ENCODE data around the gene DPRX.
"Not testable (repeated sequence)": the region's sequence is repeated elsewhere in the genome, so short reads cannot be mapped to it uniquely, and the experiment has no call there.

The DPRX gene

DNA sequence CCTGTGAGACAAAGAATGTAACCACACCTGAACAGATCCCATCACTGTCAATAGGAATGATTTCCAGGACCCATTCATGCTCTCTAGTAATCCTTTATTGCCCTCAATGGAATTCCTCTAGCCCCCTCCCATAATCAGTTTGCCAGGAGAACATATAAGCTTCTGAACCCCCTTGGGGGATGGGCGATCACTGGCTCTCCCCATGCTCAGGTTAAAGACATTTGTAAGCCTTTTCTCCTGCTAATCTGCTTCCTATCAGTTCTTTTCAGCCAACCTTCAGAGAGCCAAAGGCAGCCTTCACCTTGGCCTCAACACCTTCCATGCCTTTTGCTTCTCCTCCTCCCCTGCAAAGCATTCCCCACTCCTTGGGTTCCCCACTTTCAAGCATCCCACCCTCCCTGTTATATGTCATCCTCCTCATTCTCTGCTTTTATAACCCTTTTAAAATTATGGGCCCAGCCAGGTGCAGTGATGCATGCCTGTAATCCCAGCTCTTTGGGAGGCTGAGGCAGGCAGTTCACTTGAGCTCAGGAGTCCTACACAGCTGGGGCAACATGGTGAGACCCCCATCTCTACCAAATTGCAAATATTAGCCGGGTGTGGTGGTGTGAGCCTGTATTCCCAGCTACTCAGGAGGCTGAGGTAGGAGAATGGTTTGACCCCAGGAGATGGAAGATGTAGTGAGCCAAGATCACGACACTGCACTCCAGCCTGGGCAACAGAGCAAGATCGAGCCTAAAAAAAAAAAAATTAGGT, 12.4 kb downstream of the DPRX start:
- FAIRE-seq (no peak), DNase-seq (ENCODE audit: insufficient read length, low spot score) (no peak)

DNA sequence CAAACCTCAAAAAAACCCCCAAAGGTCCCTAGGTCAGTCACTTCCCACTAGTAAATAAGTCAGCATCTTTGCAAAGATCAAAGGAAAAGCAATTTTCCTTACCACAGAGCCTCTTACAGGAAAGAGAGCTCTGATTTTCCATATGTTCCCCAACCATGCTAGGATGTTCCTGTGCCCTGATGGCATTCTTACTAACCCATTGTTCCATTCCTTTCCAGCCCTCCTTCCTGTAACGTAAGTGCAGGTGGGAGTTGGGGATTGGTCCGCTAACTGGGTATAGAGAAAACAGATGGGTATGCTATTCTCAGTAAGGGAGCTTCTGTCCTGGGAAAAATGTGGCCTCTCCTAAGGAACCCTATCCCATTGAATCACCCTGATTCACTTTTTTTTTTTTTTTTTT, 14.3 kb downstream of the DPRX start:
- no peak for FAIRE-seq

DNA sequence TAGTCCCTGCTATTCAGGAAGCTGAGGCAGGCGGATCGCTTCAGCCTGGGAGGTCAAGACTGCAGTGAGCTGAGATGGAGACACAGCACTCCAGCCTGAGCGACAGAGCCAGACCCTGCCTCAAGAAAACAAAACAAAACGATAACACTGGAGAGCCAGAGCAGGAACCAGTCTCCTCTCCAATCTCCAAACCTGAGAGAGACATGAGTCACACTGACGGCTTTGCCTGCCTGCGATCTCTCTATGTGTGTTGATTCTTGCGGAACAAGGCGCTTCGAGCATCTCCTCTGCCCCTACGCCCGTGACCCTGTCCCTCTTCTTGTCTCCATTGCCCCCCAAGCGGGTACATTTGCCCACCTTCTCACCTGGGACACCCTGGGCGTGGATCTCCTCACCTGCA, 15.6 kb downstream of the DPRX start:
- no peak for DNase-seq (ENCODE audit: insufficient read length, low spot score)
- FAIRE-seq, result no peak

More for the DNA sequence above, 14.3 kb downstream of the DPRX start:
- DNase-seq (ENCODE audit: insufficient read length, low spot score), result no peak

GRCh38 chr19:53647792-53648191, 16.0 kb downstream of the DPRX start:
- DNase-seq (ENCODE audit: insufficient read length, low spot score) (no peak), FAIRE-seq (no peak)

DNA sequence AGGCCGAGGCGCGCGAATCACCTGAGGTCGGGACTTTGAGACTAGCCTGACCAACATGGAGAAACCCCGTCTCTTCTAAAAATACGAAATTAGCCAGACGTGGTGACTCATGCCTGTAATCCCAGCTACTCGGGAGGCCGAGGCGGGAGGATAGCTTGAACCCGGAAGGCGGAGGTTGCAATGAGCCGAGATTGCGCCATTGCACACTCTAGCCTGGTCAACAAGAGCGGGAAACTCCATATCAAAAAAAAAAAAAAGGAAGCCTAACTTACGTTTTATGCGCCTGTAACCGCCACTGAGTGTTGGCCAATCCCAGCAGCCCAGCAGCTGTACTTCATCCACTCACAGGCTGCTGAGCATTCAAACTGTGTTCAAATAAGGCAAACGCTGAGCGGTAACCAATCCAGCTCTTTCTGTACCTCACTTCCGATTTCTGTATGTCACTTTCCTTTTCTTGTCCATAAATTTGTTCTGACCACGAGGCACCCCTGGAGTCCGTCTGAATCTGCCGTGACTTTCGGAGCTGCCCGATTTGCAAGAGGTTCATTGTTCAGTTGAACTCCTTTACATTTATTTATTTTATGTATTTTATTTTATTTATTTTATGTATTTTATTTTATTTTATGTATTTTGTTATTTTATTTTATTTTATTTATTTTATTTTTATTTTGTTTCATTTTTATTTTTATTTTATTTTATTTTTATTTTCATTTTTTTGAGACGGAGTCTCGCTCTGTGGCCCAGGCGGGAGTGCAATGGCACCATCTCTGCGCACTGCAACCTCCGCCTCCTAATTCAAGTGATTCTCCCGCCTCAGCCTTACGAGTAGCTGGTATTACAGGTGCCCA, 18.2 kb downstream of the DPRX start:
- DNase-seq (ENCODE audit: insufficient read length, low spot score) (no peak), FAIRE-seq (no peak)

DNA sequence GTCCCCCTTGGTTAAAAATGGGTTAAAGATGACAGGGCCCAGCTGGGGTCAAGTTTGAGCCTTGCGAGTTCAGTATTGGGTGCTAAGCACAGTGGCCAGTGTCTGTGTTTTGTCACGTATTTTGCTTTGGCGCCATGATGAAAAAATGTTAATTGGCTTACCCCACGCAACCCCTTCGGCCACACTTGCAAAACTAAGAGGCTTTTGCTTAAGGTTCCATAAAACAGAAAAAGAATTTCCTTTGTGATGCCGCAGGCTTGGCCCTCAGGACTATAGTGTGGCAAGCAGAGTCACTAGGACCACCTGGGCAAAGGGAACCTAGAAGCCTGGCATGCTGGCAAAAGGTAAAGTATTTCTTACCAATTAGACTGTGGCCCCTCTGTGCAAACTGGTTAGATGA, 20.7 kb downstream of the DPRX start:
- FAIRE-seq (no peak), DNase-seq (ENCODE audit: insufficient read length, low spot score) (no peak)

GRCh38 chr19:53655042-53655665, 23.4 kb downstream of the DPRX start:
- no peak for FAIRE-seq
- DNase-seq (ENCODE audit: insufficient read length, low spot score), result no peak

GRCh38 chr19:53657330-53657729, 25.5 kb downstream of the DPRX start:
- DNase-seq (ENCODE audit: insufficient read length, low spot score), result no peak
- FAIRE-seq, result no peak

DNA sequence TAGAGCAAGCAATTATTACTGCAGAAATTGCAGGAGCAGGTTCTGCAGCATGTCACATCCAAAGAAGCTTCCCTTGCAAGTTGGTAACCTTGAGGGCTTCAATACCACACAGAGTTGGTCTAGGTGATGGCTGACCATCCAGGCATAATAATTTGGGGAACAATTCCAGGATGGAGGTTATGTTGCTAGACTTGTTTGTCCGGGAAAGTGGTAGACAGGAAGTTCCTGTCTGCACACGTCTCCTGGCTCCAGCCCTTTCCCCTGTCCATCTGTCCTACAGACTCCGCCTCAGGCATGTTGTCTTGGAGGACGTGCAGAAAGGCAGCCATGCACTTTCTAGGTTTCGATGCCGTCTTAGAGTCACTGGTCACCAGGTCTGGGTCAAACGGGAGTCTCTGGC, 26.0 kb downstream of the DPRX start:
- no peak for DNase-seq (ENCODE audit: insufficient read length, low spot score)
- no peak for FAIRE-seq

DNA sequence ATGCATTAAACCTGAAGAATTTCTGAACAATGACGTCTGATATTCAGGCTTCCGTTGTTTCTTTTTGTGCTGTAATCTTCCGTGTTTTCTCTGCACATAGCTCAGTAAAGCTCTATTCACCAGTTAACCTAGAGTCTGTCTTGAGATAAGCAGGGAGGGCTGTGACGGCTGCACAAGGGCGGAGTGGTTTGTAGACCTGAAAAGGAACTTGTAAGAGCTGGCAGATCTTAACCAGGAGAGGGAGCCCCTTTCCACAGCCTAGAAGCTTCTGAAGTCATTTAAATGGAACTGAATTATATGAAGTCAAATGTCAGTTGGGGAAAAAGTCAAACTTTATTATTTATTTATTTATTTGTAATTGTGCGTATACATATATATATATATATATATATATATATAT, 27.5 kb downstream of the DPRX start:
- no peak for FAIRE-seq
- DNase-seq (ENCODE audit: insufficient read length, low spot score), result no peak

GRCh38 chr19:53660584-53660983, 28.8 kb downstream of the DPRX start:
- no peak for FAIRE-seq
- DNase-seq (ENCODE audit: insufficient read length, low spot score), result no peak

- FAIRE-seq (no peak), DNase-seq (ENCODE audit: insufficient read length, low spot score) (no peak)
Measured at GRCh38 chr19:53662209-53662608, 30.4 kb downstream of the DPRX start.

GRCh38 chr19:53664152-53664551, 32.4 kb downstream of the DPRX start:
- no peak for FAIRE-seq
- DNase-seq (ENCODE audit: insufficient read length, low spot score), result no peak

DNA sequence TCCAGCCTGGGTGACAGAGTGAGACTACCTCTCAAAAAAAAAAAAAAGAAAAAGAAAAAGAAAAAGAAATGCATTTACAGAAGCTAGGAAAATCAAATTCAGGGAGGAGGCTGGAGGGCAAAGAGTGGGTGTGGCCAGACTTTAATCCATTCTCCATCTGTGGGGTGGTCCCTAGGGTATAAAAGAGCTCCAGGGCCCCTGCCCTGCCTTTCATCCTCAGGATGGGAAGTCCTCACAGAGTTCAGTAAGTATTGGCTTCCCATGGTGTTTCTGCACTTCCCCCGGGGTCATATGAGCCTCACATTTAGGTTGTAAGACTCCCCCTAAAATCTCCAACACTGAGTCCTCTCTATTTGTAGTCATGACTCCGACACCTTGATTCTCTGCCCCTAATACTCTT, 33.0 kb downstream of the DPRX start:
- FAIRE-seq, result no peak
- no peak for DNase-seq (ENCODE audit: insufficient read length, low spot score)

DNA sequence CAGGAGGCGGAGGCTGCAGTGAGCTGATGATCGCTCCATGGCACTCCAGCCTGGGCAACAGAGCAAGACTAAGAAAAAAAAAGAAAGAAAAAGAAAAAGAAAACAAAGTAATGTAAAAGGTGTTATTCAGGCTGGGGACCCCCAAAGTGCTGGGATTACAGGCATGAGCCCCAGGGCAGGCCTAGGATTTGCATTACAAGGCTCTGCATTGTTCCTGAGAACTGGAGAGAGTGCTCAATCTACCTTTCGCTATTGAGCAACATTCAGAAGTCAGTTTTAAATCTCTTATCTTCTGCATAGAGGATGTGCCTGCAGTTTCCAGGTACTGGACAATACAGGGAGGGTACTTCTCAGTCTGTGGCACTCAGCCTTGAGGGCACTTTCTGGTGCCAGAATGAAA, 34.5 kb downstream of the DPRX start:
- not testable (repeated sequence) for FAIRE-seq; DNase-seq (ENCODE audit: insufficient read length, low spot score)

DNA sequence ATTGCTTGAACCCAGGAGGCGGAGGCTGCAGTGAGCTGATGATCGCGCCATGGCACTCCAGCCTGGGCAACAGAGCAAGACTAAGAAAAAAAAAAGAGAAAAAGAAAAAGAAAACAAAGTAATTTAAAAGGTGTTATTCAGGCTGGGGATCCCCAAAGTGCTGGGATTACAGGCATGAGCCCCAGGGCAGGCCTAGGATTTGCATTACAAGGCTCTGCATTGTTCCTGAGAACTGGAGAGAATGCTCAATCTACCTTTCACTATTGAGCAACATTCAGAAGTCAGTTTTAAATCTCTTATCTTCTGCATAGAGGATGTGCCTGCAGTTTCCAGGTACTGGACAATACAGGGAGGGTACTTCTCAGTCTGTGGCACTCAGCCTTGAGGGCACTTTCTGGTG, 37.0 kb downstream of the DPRX start:
- not testable (repeated sequence) for FAIRE-seq

GRCh38 chr19:53670345-53670744, 38.5 kb downstream of the DPRX start:
- no peak for DNase-seq (ENCODE audit: insufficient read length, low spot score)
- no peak for FAIRE-seq

More for the DNA sequence above, 37.0 kb downstream of the DPRX start:
- not testable (repeated sequence) for DNase-seq (ENCODE audit: insufficient read length, low spot score)

- no peak for FAIRE-seq
Measured at GRCh38 chr19:53671663-53672062, 39.9 kb downstream of the DPRX start.

More at GRCh38 chr19:53671663-53672062, 39.9 kb downstream of the DPRX start:
- DNase-seq (ENCODE audit: insufficient read length, low spot score), result no peak

Data from GM19239 (cell line).